HK-2 (cell line): ENCODE results near the gene SETD1B.
"Not testable (repeated sequence)": the region's sequence is repeated elsewhere in the genome, so short reads cannot be mapped to it uniquely, and the experiment has no call there.

Experiments used
- DNase-seq: peaks from one replicate; pipeline ENCODE4 v3.0.0-alpha.2; 2018; ENCODE audit not compliant: unreplicated experiment

Gene SETD1B

DNA sequence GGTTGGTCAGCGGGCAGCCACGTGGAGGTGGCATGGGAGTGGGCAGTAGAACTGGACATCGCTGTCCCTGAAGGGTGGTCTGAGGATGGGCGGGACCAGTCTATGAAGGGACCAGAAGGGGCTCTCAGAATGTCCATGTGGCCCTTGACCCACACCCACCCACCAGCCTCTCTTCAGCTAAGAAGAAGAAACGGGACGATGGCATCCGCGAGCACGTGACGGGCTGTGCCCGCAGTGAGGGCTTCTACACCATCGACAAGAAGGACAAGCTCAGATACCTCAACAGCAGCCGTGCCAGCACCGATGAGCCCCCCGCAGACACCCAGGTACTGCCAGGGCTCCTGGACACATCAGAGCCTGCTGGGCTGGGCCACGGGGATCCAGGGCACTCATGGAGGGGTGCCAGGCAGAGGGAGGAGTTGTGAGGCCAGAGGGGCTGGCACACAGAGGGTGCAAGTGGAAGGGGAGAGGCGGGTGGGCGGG lies 21.3 kb downstream of the SETD1B start:
- DNase-seq: no peak

DNA sequence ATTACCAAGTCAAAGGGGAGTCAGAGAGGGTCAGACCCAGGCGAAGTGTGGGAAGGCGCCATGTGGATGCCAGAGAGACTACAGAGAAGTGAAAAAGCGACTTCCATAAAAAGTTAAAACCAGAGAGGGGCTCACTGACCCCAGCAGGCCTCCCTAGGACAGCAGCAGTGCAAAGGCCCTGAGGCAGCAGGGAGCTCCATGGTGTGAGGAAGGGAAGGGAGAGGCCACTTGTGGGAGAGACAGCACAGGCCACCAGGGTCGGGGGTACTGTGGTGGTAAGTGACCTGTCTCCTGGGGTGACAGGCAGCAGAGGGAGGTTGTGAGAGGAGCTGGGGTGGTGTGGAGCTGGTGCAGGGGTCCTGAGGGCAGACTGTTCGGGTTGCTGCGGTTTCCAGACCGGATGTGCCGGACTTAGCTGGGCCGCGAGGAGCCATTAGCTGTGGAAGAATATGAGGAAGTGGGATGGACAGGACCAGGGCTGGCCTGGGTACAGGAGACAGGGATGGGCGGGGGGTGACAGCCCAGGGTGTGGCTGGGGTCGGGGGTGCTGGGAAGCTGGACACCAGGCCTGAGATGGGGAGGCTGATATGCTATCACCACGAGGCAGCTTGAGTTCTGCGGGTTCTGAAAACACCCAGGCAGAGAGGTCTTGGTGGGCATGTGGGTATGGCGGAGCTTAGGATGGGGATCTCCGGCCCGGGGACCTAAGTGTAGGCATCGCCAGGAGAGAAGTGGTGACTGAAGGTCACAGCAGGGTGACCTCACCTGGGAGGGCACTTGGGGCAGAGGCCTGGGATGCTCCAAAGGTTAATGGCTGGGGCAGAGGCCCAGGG lies 22.7 kb downstream of the SETD1B start:
- no peak for DNase-seq

- DNase-seq: no peak
Observed at GRCh38 chr12:121827351-121828099, 23.7 kb downstream of the SETD1B start.

DNA sequence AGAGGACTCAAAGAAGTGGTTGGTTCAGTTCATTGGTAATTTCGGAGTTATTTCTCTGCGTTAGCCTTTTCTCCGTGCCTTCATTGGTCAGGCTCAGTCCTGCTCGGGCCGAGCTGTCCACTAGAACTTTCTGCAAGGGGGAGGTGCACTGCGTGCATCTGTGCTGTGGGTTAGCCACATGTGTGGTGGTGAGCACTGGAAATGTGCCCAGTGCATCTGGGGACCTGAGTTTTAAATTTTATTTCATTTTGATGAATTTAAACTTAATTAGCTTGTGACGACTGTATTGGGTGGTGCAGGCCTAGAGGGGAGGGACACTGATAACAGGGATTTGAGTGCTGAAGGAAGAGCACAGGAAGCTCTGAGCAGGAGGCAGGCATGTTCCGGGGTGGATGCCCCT lies 24.5 kb downstream of the SETD1B start:
- no peak for DNase-seq

DNA sequence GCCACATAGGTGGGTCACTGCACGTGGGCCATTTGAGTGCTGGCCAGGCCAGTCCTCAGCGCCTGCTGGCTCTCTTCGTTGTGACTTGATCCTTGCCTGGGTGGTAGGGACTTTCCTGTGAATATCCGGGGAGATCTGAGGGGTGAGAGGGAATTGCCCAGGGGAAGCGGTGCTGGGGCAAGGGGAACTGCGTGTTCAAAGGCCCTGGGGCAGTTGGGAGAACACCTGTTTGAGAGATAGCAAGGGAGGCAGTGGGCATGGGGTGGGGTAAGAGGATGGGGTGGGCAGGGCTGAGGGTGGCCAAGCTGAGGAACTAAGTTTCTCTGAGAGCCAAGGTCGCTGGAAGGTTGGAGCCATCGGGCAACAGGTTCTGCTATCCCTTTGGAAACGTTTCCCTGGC lies 25.0 kb downstream of the SETD1B start:
- DNase-seq: no peak

- no peak for DNase-seq
Observed at GRCh38 chr12:121829250-121829918, 25.6 kb downstream of the SETD1B start.

DNA sequence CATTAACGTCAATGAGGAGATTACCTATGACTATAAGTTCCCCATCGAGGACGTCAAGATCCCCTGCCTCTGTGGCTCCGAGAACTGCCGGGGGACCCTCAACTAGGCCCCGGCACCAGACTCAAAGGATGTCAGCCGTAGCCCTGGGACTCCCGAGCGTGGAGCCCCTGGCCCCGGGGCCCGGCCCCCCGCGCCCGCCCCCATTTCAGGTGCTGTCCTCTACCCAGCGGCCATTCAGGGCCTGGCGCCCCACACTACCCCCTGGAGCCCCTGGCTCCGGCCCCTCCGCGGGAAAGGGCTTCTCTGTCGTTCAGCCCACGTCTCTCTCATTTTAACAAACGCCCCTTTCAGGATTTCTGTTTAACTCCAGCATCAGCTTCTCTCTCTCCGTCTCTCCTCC lies 26.3 kb downstream of the SETD1B start:
- no peak for DNase-seq

DNA sequence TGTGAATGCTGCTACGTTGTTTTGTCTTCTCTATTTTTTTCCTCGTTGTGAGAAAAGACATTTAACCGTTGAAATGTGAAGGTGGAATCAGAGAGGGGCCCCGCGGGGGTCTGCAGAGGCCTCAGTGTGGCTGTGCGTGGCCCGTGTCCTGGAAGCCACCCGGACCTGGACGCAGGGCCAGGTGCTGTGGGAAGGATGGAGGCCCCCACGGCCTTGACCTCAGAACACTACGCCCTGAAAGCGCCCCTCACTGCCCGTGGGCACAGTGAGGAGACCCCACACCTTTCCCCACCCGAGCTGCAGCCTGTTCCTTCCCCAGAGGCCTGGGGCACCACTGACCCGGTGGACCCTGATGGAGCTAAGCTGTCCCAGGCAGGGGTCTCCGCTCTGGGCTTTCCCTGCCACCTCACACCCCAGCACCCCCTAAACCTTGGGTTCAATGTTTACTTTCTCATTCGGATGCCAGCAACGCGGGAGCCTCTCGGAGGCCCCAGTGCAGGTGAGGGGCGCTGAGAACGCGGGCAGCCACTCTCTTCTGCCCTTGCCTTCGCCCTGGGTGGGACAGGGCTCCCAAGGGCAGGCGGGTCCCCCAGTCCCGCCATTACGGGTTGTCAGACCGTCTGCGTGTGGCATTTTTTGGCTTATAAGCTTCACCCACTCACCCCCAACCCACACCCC lies 26.9 kb downstream of the SETD1B start:
- DNase-seq: no peak

- no peak for DNase-seq
Observed at GRCh38 chr12:121831571-121832245, 27.9 kb downstream of the SETD1B start.

GRCh38 chr12:121837680-121838079 lies 33.9 kb downstream of the SETD1B start:
- no peak for DNase-seq

- no peak for DNase-seq
Observed at GRCh38 chr12:121838126-121838525, 34.3 kb downstream of the SETD1B start.

- no peak for DNase-seq
Observed at GRCh38 chr12:121839106-121839992, 35.5 kb downstream of the SETD1B start.

- no peak for DNase-seq
Observed at GRCh38 chr12:121839993-121840761, 36.4 kb downstream of the SETD1B start.

DNA sequence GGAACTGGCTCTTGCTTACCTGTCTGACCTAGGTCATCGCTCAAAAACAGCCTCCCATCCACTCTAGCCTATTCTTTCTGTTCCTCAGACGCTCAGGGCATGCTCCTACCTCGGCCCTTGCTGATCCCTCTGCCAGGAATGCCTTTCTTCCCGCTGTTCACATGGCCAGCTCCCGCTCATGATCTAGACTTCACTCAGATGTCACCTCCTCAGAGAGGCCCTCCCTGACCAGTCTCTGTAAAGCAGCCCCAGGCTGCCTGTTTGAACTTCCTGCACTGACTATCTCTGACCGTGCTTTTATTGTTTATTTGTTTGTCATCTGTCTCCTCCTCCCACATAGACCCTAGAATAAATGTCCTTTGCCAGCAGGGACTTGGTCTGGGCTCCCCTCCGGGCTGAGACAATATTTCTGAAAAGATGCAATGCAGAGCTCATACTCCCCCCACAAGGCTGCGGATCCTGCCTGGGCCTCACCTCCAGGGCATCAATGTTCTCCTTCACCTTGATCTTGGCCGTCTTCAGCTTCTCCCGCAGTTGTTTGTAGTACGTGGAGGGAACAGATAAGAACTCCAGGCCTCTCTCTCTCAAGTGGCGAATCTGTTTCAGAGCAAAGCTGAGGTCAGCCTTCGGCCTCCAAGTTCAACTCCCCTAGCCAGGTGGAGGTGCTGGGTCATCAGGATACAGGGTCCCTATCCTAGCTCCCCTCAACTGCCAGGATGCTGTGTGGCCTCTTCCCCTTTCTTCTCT lies 39.6 kb downstream of the SETD1B start:
- DNase-seq: no peak

DNA sequence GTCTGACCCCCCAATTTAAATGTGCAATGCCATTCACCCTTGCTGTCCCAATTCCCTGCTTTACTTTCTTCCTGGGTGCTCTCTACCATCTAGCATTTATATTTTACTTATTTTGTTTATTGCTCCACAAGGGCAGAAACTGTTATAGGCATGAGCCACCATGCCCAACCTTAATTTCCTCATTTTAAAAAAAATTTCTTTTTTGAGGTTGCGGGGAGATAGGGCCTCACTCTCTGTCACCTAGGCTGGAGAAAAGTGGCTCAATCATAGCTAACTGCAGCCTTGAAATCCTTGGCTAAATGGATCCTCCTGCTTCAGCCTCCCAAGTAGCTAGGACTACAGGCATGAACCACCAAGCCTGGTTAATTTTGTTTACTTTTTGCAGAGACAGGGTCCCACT lies 41.9 kb downstream of the SETD1B start:
- DNase-seq: no peak

GRCh38 chr12:121849211-121849610 lies 45.4 kb downstream of the SETD1B start:
- no peak for DNase-seq

- no peak for DNase-seq
Observed at GRCh38 chr12:121849665-121850064, 45.9 kb downstream of the SETD1B start.

- not testable (repeated sequence) for DNase-seq
Observed at GRCh38 chr12:121852392-121852791, 48.6 kb downstream of the SETD1B start.
